Activated CD4-positive, alpha-beta T cell treated with anti-CD3 and anti-CD28 coated beads for 1 hour (primary cell): ENCODE data around the gene PLCH2.

Experiments
- DNase-seq: peaks from one replicate; pipeline ENCODE4 v3.0.0-alpha.2; 2020

PLCH2 gene

DNA sequence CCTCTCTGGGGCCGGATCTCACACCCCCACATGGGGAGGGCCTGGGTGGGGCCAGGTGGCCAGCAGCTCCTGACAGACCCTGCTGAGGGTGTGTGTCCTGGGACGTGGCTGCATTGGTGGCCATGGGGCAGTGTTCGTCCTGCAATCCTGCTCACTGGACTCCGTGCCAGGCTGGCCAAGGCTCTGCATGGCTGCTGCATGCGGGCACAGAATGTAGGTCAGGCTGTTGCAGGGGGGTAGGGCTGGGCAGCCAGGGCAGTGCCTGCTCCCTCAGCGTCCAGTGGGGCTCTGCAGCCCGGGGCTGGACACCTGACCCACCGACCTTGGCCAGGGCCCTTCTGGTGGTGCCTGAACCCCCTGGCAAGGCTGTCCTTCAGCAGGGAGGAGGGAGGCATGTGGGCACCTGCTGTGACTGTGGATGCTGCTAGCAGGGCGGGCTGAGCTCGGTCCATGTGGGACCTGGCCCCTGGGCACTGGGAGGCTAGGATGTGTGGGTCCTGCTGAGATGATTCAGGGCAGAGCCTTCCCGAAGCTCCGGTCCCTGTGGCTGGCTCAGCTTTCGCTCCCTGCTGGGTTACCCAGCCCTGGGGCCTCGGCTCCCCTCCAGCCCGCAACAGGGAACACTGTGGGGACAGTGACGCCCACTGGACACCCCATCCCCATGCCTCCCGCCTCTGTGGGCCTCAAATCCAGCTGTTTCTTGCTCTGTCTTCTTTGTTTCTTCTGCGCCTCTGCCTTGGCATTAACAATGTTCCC is 14.9 kb upstream of the PLCH2 start:
- DNase-seq = no peak

DNA sequence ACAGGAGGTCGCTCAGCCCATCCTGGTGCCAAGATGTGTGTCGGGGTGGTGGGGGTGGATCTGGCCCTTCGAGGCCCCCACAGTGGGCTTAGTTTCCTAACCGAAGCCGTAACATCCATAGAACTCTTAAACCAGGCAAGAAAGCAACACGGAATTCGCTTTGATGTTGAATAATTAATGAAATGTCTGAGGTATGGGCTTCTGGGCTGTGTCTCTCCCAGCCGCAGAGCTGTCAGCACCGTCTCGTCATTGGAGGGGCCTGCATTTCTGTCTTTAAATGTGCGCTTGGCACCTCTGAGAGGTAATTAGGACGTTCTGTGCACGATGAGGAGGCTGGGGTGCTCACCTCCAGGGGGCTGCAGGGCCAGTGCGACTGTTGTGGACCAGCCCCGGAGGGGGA is 13.3 kb upstream of the PLCH2 start:
- no peak for DNase-seq

DNA sequence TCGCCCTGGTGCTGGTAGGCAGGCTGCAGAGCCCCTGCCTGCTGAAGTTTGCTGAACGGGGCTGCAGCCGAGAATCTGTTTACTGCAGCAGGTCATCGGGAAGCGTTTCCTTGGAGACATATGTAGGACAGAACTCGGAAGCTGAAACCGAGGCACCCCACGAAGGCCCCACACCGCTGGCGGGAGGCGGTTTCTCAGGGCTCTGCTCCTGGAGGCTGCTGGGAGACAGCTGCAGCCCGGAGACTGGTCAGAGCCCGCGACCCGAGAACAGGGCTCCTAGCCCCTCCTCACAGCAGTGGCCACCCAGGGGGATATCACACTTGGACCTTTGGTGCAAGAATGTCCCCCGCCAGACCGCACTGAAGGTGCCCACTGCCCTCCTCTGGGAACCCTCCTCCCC is 12.7 kb upstream of the PLCH2 start:
- DNase-seq = no peak

DNA sequence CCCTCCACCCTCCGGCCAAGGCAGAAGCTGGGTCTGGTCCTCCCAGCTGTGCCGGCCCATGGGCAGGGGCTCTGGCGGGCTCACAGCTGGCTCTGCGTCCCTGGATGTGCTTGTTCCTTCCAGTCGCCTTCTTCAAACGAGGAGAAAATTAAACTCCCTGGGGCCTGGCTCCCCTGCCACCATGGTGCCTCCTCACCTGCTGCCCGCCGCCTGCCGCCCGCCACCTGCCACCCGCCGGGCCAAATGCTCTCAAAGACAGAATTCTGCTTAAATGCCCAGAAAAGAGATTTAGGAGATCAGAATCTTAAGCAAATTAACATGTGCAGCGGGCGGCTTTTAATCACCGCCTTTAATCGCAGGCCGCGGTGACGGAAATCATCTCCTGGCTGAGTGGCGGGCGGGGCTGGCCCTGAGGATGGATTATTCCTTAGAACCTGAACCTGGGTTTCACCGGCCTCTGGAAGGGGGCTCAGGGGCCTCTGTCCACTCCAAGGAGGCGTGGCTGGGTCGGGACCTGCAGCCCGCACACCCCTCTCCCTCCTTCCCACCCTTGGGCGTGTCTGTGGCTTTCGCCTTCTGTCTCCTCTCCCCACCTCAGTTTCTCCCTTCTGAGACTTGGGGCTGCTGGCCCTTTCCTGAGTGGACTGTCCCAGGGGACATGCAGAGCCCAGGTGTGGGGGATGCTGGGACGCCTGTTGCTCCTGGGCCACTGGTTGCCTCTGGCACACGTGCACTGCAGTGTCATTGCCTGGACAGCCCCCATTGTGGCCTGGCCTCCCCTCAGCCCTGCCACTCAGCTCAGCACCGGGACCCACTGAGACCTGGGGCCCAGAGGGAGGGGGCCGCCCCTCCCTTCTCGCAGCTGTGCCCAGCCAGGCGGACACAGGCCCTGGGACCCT is 10.5 kb upstream of the PLCH2 start:
- no peak for DNase-seq

DNA sequence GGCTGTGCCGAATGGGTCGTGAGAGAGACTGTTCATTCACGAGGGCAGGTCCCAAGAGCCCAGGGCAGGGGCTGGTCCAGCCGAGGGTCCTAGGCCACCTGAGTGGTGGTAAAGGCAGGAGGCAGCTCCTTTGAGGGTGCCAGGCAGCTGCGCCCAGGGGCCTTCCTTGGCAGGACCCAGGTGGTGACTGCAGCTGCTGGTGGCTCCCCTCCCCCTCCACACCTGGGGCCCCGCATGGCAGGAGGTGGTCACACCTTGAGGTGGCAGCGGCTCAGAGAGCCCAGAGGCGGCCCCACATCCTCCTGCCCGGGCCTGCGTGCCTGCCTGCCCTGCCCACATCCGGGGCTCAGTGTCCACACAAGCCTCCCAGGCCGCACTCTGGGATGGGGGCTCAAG is 9.8 kb upstream of the PLCH2 start:
- no peak for DNase-seq

DNA sequence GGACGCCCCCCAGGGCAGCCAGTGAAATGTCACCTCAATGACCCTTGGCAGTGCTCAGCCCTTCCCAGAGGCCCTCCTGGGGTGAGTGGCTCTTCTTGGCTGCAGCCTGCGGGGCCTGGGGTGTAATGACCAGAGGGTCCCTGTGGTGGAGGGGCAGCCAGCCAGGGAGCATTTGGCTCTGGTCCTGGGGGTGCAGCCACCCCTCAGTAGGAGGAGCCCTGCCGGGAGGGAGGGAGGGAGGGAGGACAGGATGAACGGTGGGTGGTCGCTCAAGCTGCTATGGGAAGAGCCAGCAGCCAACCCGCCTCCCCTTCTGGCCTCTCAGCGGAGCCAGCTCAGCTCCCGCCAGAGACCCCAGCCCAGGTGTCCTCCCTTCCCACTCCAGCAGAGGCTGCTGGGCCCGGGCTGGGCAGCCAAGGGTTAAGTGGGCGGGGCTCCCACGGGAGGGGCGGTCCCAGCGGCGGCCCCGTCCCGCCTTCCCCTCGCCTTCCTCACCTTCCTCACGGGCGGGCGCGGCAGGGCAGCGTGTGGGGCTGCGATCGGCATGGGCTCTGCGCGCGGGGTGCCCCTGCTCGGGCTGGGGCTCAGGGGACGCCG is 9.0 kb upstream of the PLCH2 start:
- no peak for DNase-seq

DNA sequence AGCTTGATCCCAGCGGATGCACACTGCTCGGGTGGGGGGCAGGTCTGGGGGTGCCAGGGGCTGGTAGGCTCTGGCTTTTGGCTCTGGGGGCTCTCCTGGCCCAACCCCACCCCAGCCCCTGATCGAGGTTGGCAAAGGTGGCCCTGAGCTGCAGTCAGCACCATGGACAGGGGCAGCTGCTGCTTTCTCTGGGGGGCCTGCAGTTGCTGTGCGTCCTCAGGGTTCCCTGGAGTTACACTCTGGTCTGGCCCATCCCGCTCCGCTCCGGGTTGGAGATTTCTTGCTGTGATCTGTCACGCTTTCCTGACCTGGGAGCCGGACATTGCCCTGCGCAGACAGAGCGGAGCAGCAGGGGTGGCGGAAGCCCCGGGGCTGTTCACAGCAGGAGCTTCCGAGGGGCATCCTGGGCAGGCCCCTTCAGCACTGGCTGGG is 8.0 kb upstream of the PLCH2 start:
- DNase-seq = no peak

DNA sequence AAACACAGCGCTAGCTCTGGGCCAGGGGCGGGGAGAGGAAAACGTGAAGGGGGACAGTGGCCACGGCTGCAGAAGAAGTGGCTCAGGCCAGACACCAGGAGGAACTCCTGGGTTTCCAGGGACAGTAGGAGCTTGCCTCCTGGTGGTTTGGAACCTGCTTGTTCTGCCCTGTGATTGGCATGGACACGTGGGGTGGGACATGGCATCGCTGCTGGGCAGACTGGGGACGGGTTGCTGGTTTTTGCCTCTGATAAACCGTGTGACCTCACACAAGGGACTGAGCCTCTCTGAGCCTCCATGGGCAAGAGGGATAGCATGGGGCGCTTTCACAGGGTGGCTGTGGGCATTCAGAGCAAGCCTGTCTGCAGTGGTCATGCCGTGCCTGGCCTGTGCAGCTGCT is 7.5 kb upstream of the PLCH2 start:
- no peak for DNase-seq

DNA sequence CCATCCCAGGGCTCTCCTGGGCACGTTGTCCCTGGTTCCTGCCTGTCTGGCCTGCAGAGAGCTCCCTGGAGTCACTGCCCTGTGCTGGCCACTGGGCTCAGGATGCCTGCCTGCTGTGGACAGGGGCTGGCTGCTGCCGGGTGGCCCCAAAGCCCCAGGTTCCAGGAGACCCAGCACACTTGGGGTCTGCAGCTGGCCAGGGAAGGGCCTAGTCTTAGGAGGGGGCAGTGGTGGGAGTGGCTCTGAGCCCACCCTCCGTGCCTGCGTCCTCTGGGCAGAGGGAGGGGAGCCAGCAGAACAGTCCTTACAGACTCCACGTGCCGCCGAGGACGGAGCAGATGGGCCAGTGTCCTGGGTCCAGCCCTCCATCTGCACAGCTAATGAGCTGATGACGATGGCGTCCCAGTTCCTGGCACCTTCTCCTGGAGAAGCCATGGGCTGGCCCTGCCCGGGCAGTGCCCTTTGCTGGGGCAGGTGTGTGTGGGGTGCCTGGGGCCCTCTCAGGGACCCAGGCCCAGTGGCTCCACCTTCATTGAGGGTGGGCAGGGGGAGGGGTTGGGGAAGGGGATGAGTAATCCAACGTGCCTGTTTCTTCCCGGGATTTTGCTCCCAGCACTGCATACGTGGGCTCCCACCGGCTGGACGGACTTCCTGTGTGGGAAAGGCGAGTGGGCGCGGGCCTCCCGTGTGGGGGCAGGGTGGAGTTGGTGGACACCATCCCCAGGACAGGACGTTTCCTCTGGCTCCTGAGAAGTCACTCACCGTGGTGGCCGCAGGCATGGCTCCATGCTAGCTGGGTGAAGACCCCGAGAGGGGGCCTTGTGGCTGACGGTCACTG is 6.8 kb upstream of the PLCH2 start:
- no peak for DNase-seq

DNA sequence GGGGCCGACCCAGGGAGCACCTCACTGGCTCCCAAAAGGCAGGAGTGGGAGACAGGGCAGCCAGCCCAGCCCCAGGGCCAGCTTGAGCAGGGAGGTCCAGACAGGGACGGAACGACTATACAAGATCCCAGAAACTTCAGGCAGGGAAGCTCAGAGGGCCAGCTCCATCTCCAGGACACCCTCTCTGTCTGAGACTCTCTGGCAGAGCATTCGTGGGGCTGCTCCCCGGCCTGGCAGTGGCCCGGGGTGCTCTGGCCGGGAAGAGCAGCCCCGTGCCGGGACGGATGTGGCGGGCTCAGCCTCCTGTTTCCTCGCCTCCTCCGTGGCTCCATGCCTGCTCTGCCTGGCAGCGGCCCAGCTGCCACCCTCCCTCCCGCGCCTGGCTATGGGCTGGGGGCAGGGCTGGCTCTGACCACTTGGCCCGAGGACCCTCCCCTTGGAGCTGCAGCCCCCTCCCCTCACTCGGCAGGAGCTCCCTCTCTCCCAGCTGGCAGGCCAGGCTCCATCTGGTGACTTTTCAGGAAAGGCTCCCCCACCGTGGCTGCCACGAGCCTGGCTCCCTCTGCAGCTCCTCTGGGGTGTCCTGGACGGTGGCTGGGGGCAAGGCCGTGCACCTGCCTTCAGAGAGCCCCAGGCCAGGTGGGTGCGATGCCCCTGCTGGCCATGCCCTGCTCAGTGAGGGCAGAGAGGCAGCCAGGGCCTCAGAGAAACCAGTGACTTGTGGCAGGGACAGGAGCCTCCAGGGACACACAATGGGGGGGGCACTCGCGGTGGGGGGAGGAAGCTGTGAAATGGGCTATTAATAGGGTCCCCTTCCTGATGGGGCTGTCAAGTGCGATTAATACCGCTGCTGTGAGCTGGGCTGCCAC is 5.6 kb upstream of the PLCH2 start:
- DNase-seq = no peak

DNA sequence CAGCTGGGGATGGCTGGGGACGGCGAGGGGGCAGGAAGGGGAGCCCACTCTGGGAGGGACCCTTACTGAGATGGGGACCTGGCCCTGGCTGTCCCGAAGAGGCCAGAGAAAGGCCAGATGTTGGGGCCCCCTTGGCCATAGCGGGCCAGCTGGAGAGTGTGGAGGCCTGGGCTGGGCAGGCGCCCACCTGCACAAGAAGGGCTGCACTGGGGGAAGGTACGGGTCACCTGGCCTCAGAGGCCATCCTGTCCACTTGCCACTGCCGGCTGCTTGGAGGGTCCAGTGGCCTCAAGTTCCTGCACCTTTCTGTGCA is 5.0 kb upstream of the PLCH2 start:
- DNase-seq = no peak

DNA sequence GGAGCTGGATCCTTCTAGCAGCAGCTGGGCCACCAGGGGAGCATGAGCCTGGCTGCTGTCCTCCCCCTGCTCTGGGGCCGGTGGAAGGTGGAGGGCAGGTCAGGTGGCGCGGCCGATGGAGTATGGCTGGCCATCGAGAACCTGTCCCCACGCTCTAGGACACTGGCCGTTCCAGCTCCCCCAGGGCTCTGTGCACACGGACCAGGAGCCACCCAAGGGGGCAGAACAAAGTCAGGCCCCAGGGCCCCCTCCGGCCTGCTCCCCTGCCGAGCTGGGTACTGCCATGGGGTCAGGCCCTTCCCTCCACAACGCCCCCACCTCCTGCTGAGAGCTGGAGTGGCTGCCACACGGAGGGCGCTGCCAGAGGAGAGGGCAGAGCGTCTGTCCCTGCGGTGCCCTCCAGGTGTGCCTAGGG is 4.5 kb upstream of the PLCH2 start:
- no peak for DNase-seq

DNA sequence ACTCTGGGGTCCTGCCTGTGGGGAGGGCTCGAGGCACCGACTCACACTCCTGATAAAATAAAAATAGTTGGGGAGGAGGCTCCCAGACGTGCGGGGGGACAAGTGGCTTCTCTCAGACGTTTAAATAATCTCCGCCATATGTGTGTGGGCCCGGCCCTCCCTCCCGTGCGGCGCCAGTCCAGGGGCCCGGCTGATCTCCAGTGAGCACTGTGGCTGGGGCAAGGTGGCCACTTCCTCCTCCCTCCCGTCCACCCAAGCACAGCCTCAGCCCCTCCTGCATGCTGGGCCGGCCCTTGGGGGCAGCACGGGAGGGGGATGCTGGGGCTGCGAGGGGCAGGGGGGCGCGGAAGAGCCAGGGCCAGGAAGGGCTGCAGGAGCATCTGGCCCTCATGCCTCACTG is 4.0 kb upstream of the PLCH2 start:
- DNase-seq = no peak

DNA sequence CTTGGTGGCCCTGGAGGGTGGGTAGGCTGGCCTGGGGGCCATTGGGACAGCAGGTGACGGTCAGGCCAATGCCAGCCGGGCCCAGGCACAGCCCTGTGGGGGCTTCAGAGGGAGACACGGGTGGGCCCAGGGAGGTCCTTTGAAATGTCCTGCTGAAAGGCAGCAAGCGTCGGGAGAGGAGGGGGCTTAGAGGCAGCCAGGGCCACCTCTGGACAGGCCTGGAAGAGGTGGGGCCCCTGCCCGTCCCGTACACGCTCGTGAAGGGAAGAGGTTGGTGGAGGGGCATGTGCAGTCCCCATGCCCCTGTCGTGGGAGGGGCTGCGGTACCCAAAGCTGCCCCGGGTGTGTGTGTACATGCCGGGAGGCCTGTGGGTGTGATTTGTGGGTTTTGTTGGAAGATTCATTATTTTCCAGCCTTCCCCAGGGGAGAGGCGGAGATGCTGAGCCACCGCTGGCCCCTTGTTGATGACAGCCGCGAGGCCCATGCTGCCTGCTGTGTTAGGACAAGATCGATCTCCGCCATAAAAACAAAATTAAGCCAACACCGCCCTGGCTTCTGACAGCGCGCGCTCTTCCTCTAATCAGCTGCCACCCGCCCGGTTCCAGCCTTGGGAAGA is 3.4 kb upstream of the PLCH2 start:
- DNase-seq = no peak

DNA sequence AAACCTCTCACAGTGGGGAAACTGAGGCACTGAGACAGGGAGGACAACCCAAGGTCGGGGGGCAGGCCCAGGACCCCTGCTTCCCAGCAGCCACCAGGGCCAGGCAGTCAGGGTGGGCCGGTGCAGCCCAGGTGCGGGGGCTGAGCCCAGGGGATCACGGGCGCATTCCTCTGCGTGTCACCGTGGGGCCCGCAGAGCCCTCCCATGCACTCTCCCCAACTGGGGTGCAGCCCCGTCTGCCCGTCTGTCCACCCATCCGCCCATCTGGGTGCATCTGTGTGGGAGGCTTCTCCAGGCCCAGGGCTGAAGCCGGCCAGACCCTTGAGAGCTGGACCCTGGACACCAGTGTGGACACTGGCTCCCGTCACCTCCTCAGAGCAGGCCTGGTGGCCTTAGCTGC is 2.9 kb upstream of the PLCH2 start:
- DNase-seq = no peak

DNA sequence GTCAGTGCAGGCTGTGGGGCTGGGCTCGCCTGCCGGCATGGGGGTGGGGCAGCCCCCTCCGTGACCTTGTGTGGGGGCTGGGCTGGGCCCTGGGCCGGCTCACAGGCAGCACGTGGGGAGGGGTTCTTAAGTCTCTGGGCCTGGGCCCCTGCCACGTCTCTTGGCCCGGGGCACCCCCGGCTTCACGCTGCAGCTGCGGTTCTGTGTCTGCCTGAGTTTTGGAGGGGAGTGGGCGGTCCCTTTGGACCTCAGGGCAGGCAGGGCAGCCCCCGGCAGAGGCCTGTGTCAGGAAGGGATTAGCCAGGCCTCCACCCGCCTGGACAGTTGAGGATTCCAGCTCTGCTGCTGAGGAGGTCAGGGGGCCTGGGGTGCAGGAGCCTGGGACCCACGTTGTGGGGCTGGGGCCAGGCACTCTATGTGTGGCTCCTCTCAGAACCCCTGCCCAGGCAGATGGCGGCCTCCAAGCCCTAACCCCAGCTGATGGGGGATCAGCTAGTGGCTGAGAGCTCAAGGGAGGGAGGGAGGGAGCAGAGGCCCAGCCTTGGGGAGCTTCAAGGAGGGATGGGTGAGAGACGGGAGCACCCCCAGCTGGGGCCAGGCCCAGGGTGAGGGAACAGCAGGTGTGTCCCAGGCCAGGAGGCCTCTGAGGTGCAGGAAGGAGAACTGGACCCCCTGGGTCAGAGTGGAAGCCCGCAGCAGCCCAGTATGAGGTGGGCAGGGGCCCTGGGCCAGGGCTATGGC is 1.8 kb upstream of the PLCH2 start:
- no peak for DNase-seq

DNA sequence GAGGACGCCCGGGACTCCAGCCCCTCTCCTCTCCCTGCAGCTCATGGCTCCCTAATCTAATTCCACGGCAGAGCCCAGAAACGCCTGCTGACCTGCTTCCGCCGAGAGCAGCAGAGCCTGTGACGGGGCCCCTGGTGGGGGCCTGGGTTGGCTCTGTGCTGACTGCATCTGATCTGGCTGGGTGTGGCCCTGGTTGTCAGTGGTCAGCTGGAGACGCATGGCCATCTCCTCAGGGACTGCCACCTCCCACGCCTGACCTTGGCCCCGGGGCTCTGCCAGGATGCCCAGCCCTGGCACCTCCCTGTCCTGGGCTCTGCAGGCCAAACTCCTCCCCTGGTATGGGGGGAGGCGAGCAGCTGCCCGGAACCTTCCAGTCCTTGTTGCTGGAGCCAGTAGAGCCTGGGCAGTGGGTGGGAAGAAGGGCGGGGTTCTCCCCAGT is 1.1 kb upstream of the PLCH2 start:
- DNase-seq = no peak

DNA sequence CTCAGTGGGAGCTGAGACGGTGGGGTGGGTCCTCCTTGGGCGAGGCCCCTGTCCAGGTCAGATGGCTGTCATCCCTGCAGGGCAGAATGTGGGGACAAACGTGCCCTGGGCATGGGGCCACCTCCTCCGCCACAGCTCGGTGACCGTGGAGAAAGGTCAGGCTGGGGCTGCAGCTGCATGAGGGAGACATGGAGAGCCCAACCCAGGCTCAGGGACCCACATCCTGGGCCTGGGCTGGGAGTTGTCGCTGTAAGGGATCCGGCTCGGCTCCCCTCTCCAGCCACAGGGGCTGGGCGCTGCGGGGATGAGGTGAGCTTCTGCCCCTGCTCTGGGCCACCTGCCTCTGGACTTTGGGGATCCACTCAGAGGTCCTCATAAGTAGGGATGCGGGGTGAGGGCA is 518 bp upstream of the PLCH2 start:
- no peak for DNase-seq

DNA sequence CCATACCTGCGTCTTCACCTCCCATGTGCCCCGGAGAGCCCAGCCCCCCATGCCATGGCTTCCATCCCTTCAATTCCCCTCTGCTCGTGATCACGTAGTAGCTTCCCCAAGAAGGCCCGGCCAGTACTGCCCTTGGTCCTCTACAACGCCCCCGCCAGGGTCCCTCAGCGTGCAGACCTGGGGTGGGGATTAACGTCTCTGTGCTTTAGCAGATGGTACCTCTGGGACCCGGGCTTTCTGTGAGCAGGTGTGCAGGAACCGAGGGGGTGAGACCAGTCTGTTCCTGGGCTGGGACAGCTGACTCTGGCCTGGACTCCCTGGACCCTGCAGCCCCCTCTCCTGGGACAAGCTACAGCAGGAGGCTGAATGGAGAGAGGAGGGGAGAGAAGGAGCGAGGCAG is 1.2 kb downstream of the PLCH2 start:
- DNase-seq = no peak

DNA sequence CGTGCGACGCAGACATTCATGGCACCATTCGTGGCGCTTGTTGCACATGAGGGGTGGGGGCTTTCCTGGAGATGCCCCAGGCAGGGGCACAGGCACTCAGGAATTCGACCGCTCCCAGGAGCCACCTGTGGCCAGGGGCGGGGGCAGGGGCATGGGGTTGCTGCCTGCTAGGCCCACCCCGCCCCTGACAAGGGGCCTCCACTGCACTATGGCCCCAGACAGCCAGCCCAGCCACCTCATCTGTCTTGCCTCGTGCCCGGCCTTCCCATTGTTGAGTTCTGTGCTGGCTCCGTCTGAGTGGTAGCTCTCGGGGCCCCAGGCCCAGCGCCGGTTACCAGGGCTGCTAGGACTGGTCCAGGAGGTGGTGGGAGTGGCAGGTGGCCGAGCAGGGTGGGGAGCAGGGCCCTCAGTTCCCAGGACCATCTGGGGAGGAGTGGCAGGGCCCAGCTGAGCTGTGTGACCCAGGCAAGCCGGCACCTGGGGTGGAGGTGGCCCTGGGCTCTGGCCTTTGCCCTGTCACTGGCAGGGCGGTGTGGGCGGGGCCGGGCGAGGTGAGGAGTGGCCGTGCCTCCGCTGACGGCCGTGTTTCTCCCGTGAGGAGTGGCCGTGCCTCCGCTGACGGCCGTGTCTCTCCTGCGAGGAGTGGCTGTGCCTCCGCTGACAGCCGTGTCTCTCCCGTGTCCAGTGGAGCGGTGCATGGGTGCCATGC is 1.9 kb downstream of the PLCH2 start:
- DNase-seq = no peak
